HK-2 (cell line): ENCODE results near the gene LGR6.
"Not testable (repeated sequence)": the region's sequence is repeated elsewhere in the genome, so short reads cannot be mapped to it uniquely, and the experiment has no call there.

Experiments
- DNase-seq: peaks from one replicate; pipeline ENCODE4 v3.0.0-alpha.2; 2018; ENCODE audit not compliant: unreplicated experiment

The LGR6 gene

GRCh38 chr1:202160377-202160940, 33.1 kb upstream of the LGR6 start, which contains the start of gene PTPN7:
Gene PTPN7, minus strand, starts transcription at chr1:202160602. Its CDS starts 1,200 bp downstream, at chr1:202159402.
- no peak for DNase-seq

DNA sequence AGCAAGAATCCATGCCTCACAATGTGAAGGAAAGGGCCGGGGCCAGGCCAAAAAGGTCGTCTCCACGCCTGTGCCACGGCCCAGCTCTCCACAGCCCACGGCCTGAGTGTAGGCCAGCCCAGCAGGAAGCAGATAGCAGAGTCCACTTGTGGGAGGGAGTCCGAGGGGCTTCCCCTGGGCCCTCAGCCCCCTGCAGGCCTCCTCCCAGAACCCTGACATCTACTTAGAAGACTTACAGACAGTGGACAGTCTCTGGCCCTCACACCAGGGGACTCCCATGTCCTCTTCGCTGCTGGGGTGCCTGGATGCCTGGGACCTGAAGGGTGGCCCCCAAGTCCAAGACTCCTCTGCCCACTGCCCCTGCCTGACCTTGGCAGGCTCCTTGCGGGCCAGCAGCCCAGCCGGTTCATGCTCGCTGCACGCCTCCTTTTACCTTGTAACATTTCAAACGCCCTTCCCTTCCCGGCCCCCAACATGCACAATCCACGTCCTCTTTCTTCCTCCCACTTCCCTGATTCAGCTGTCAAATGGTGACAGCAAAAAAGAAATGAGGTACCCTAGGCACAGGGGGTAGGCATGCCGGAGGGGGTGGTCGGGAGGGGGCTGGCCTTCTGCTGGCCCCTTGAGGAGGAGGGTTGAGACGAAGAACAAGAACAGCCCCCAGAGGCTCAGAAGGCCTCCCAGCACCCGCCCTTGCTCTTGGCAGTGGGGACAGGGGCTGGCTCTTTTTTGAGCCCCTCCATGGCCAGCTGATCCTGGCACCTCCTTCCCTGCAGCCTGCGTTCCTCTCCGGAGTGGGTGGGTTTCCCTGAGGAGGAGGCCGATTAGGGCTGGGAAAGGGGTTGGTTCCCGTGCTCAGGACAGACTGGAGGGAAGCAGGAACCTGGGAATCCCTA, 32.2 kb upstream of the LGR6 start:
- DNase-seq, result no peak

DNA sequence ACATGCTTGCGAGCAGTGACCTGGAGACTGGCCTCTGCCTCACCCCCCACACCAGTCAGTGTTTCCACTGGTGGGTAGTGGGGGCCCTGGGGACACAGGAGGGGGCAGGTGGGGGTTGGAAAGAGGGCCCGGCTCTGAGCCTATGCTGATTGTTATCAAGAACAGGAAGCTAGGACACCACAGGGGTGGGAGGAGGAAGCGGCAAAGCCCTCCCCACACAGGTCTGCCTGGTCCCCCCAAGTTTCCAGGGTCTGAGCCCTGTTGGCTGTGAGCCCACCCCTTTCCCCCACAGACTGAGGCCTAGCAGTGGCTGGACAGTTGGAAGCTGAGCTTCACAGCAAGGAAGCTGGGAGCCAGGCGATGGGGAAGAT, 31.6 kb upstream of the LGR6 start:
- no peak for DNase-seq

- DNase-seq, result no peak
Measured at GRCh38 chr1:202162418-202163280, 30.9 kb upstream of the LGR6 start.

- no peak for DNase-seq
Measured at GRCh38 chr1:202163281-202164270, 30.0 kb upstream of the LGR6 start.

GRCh38 chr1:202164271-202165037, 29.1 kb upstream of the LGR6 start:
- no peak for DNase-seq

DNA sequence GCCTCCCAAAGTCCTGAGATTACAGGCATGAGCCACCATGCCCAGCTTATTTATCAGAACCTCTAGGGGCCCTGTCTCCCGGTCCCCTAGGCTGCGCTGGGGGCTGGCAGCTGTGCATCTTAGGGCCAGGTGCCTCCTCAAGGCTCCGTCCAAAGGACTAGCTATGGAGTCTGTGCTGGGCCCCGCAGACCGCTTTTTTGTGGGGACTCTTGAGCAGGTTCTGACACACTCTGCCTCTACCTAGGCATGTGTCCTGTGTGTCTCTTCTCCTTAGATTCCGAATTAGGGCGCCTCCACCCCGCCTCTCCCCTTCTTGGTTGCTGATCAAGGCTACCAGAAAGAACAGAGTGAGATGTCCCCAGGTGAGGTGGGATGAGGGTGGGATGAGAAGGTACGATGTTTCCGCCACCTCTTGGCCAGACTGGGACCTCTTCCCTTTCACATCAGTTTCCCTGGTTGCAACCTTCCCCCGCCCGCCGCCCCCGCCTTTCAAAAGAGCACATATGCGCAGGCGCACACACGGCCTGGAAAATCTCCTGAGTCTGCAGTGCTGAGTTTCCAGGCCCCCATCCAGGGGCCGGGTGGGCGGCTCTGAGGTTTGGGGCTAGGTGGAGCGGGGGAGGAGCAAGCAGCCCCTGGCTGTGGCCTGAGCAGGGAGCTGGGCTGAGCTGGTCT, 28.2 kb upstream of the LGR6 start:
- no peak for DNase-seq

DNA sequence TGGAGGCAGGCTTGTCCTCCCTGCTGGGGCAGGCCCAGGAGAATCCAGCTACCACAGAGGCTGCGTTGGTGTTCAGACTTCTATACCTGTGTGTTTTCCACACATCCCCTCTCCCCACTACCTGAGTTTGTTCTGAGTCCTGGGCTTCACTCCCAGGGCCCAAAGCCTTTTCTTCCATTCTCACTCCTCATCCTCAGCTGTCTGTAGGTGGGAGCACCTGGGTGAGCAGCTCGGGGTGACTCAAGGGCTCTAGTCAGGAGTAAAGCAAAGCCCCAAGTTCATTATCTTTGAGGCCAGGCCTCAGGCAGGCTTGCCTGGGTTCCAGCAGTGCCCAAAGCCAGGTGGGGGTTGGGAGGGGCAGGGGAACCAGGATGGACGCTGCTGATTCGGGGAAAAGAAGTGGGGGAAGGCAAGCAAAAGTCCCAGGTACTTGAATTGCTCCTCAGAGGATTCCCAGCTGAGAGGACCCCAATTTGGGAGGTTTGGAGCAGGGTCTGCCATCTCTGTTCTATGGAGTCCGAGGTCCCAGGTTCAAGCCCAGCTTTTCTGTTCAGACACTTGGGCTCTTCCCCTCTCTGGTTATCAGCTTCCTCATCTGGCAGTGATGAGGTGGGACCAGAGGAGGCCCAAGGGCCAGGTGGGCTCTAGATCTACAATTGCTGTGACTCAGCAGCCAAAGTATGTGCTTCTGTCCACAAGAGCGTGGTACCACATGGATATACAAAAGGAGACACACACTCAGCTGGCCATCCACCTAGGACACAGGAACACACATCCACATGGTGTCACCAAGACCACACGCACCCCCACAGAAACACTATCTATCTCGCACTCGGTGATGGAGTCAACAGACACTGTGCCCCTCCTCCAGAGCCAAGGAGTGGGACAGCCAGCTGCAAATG, 27.4 kb upstream of the LGR6 start:
- no peak for DNase-seq

GRCh38 chr1:202167054-202167453, 26.5 kb upstream of the LGR6 start:
- DNase-seq, result not testable (repeated sequence)

DNA sequence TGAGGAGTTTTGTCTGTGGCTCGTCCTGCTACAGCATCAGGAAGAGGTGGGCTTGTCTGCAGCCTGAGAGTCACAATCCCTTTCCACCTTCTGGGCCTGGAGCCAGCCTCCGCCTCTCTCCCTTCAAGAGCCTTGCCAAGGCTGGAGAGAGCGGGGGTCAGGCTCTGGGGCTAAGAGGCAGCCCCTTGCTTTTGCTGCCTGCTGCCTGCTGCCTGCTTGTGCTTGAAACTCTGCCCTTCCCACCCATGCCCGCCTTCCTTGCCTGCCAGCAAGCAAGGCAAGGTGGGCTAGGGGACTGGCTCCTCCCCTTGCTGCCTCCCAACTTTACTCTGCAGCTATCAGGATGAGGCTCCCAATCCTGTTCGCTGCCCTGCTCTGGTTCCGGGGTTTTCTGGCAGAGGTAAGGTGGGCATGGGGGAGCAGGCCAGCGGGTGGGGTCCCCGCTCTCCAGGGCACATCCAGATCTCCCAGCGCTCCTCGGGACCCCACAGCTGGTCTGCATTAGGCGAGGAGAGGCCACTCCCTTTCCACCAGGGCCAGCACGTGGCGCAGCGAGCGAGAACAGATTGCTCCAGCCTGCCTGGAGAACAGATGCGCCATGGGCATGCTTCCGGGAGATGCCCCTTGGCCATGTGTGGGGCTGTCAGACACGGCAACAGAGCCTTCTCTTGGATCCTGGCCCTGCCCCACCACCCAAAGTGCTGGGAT, 25.7 kb upstream of the LGR6 start:
- no peak for DNase-seq

- DNase-seq, result no peak
Measured at GRCh38 chr1:202168861-202169260, 24.7 kb upstream of the LGR6 start.

DNA sequence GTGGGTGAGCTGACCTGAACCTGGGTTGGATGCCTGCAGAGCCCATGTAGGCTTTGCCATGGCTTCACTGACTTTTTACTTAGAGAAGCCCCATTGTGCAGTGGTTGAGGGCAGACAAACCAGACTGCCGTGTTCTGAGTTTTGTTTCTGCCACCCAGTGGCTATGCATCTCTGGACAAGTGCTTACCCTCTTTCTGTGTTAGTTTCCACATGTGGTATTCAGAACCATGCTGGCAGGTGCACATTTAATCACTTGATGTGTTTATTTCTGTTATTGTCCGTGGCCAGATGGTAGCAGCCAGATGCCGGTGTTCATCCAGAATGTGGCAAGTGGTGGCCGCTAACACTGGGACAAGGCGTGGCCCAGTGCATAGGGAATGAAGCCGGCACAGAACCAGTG, 22.9 kb upstream of the LGR6 start:
- no peak for DNase-seq

GRCh38 chr1:202171292-202172014, 22.1 kb upstream of the LGR6 start:
- no peak for DNase-seq

DNA sequence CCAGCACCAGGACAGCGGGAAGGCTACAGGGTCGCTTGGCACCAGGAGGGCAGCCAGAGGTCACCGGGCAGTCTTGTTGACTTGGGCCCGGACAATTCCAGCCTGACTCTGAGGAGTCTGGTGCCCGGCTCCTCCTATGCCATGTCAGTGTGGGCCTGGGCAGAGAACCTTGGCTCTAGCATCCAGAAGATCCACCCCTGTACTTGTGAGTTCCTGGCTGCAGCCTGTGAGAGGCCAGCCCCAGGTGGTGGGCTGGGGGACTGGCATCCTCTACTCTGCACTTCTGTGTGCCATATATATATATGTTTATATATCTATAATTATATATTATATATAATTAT, 21.6 kb upstream of the LGR6 start:
- DNase-seq, result no peak

- DNase-seq, result no peak
Measured at GRCh38 chr1:202173993-202174392, 19.6 kb upstream of the LGR6 start.

DNA sequence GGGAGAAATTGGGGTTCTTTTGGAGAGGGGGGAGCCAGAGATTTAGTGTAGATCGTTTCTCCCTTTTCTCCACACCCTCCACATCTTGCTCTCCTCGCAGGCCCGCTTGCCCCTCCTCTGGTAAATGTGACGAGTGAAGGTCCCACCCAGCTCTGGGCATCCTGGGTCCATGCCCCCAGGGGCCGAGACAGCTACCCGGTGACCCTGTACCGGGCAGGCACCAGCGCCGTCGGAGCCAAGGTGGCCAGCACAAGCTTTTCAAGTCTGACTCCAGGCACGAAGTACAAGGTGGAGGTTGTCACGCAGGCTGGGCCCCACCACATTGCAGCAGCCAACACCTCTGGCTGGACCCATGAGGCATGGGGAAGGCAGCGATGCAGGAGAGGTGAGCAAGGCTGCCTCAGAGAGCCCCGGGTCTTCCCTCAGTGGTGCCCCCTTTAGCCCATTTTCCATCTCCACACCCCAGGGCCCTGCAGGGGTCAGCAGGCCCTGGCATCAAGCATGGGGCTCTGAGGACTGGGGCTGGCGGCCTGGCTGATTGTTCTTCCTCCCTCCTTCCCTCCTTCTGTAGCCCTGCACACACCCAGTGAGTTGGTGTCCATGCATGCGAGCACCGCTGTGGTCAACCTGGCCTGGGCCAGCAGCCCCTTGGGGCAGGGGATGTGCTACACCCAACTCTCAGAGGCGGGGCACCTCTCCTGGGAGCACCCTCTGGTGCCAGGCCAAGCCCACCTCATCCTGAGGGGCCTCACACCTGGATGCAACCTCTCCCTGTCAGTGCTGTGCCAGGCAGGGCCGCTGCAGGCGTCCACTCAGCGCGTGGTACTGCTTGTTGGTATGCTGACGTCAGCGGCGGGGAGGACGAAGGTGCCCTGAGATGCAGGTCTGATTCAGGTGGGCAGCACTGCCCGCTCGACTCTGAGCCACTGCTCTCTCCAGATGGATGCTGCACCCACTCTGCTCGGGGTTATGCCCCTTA, 16.4 kb upstream of the LGR6 start:
- DNase-seq, result no peak
